ENCODE measurements around the gene LARGE1.

DNA sequence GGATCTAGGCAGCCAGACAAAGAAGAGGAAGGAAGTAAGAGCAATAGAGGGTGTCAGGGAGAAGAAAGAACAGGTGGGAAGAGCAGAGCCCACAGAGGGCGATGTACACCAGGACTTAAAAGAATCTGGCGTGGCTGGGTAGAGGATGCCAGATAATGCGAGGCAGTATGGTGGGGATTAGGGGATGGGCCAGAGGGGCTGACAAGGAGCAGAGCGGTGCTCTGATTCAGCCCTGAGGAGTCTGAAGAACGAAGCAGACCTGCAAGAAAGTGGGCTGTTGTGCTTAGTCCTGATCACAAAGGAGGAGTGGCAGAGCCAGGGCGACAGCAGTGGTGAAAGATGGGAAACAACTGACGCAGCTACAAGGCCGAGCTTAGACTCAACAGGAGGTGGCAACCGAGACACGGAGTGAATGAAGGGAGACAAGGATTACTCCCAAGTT lies 163.7 kb downstream of the LARGE1 start:
- TF ChIP-seq, protein P1, sequence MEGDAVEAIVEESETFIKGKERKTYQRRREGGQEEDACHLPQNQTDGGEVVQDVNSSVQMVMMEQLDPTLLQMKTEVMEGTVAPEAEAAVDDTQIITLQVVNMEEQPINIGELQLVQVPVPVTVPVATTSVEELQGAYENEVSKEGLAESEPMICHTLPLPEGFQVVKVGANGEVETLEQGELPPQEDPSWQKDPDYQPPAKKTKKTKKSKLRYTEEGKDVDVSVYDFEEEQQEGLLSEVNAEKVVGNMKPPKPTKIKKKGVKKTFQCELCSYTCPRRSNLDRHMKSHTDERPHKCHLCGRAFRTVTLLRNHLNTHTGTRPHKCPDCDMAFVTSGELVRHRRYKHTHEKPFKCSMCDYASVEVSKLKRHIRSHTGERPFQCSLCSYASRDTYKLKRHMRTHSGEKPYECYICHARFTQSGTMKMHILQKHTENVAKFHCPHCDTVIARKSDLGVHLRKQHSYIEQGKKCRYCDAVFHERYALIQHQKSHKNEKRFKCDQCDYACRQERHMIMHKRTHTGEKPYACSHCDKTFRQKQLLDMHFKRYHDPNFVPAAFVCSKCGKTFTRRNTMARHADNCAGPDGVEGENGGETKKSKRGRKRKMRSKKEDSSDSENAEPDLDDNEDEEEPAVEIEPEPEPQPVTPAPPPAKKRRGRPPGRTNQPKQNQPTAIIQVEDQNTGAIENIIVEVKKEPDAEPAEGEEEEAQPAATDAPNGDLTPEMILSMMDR (IDR thresholded peaks at IDR 0.05; ENCODE audit: borderline replicate concordance, extremely low read depth, low read length, poor library complexity, severe bottlenecking): no peak
- no peak for TF ChIP-seq EZH2 (IDR thresholded peaks at IDR 0.05; ENCODE audit: borderline replicate concordance, low read depth, low read length, severe bottlenecking)

All from DND-41 (cell line).